Measurements from ENCODE around the gene GCN1. TPM values are rescaled to one million over a fixed set of nuclear protein-coding genes. Genes with fewer than 3 reads are reported as not detected.

GCN1 gene
- total and polyA plus RNA-seq, 10 donors = 10.4 to 131 (median 95.5) TPM

GRCh38 chr12:120230326-120230973 lies 35.9 kb upstream of the GCN1 start:
- peaks cover 0 to 45% (median 0%) of the 10 kb centered on the region in 7 donors for H3K27me3 ChIP-seq (replicated peaks in 1 of 7)
- 43 to 55% (median 49%) methylated on average over 8 to 9 of the region's 9 CpGs for WGBS, 5 donors
- no peaks in the 10 kb centered on the region for H3K9me3 ChIP-seq
- intact Hi-C loops (cut with DNase I; ENCODE audit: low total_unique reads) = loop anchor here (2.0 kb wide), 1 partner anchor 32 kb away; no protein-coding TSS in a partner anchor
- peak overlapping the region; percentile 43 to 92 (median 87) for H3K27ac ChIP-seq
- H3K4me3 ChIP-seq = peak overlapping the region in 3 of 8 donors; percentile 3 to 55 (median 10)
- peaks cover 0 to 13% (median 4%) of the 10 kb centered on the region in 6 donors for H3K36me3 ChIP-seq
- DNase-seq = no peak
- no peak for TF ChIP-seq CTCF (IDR thresholded peaks at IDR 0.05 in 8 of 11, conservative IDR thresholded peaks at IDR 0.05 in 3 of 11)
- TF ChIP-seq POLR2AphosphoS5 (IDR thresholded peaks at IDR 0.05) = no peak
- TF ChIP-seq POLR2A (IDR thresholded peaks at IDR 0.05) = no peak
- peaks cover 84 to 100% (median 99%) of the 10 kb centered on the region in 6 donors for H3K4me1 ChIP-seq

- DNase-seq = no peak
Measured at GRCh38 chr12:120229487-120230325, 35.2 kb upstream of the GCN1 start.

DNA sequence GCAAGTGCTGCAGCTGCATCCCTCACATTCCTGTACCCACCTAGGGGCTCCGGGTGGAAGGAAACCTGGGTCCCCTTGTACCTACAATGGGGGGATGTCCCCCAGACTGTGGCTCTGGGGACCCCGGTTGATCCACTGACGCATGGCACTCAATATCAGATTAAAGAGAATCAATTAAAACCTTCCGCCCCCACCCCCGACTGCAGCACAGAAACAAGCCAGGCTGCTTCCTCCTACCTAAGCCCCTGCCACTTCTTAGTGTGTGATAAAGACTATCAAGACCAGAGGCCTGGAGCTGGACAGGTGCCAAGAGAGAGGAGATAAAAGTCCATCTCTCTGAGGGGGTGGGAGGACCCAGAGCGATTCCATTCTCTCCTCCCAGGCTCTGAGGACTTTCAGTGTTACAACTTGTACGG lies 34.6 kb upstream of the GCN1 start:
- H3K27me3 ChIP-seq (replicated peaks in 1 of 7) = peaks cover 0 to 39% (median 0%) of the 10 kb centered on the region in 7 donors
- no peak for TF ChIP-seq POLR2AphosphoS5 (IDR thresholded peaks at IDR 0.05)
- no peak for TF ChIP-seq POLR2A (IDR thresholded peaks at IDR 0.05)
- intact Hi-C loops (cut with DNase I; ENCODE audit: low total_unique reads) = no loop called here
- H3K36me3 ChIP-seq = peaks cover 0 to 19% (median 4%) of the 10 kb centered on the region in 6 donors
- H3K9me3 ChIP-seq = no peaks in the 10 kb centered on the region
- H3K4me3 ChIP-seq = peak overlapping the region in 4 of 8 donors; percentile 4 to 55 (median 24)
- WGBS, 5 donors = 48 to 74% (median 59%) methylated on average over 5 to 7 of the region's 7 CpGs
- H3K4me1 ChIP-seq = peaks cover 81 to 100% (median 99%) of the 10 kb centered on the region in 6 donors
- no peak for DNase-seq
- peak overlapping the region in 7 of 8 donors; percentile 83 to 92 (median 87) for H3K27ac ChIP-seq

More at GRCh38 chr12:120229487-120230325, 35.2 kb upstream of the GCN1 start:
- Histone ChIP-seq H3K36me3 (peaks cover 0 to 13% (median 4%) of the 10 kb centered on the region in 6 donors), H3K4me1 (peaks cover 83 to 100% (median 99%) of the 10 kb centered on the region in 6 donors), H3K4me3 (peak overlapping the region in 3 of 8 donors; percentile 4 to 55 (median 10)), H3K27ac (peak overlapping the region; percentile 10 to 92 (median 87)), H3K9me3 (no peaks in the 10 kb centered on the region), H3K27me3 (replicated peaks in 1 of 7) (peaks cover 0 to 38% (median 0%) of the 10 kb centered on the region in 7 donors)
- 55 to 73% (median 65%) methylated on average over 9 to 12 of the region's 12 CpGs for WGBS, 5 donors
- TF ChIP-seq POLR2A (IDR thresholded peaks at IDR 0.05) (no peak), POLR2AphosphoS5 (IDR thresholded peaks at IDR 0.05) (peak in 2 of 3 donors; percentile 33 to 52)
- intact Hi-C loops (cut with DNase I; ENCODE audit: low total_unique reads) = loop anchor here (2.0 kb wide), 1 partner anchor 33 kb away; no protein-coding TSS in a partner anchor

GRCh38 chr12:120228291-120229070 lies 34.0 kb upstream of the GCN1 start:
- H3K4me3 ChIP-seq = peak overlapping the region in 5 of 8 donors; percentile 4 to 55 (median 21)

More at GRCh38 chr12:120228291-120229070, 34.0 kb upstream of the GCN1 start:
- Histone ChIP-seq H3K27ac (peak overlapping the region in 7 of 8 donors; percentile 52 to 92 (median 87)), H3K27me3 (replicated peaks in 1 of 7) (peaks cover 0 to 45% (median 0%) of the 10 kb centered on the region in 7 donors), H3K36me3 (peaks cover 0 to 25% (median 10%) of the 10 kb centered on the region in 6 donors), H3K9me3 (no peaks in the 10 kb centered on the region), H3K4me1 (peaks cover 76 to 100% (median 98%) of the 10 kb centered on the region in 6 donors)
- intact Hi-C loops (cut with DNase I; ENCODE audit: low total_unique reads) = no loop called here
- TF ChIP-seq POLR2A (IDR thresholded peaks at IDR 0.05) (no peak), CTCF (IDR thresholded peaks at IDR 0.05 in 8 of 11, conservative IDR thresholded peaks at IDR 0.05 in 3 of 11) (peak; percentile 90 to 98 (median 94)), POLR2AphosphoS5 (IDR thresholded peaks at IDR 0.05) (peak; percentile 73 to 83 (median 74))
- WGBS, 5 donors = 19 to 42% (median 20%) methylated on average over 10 to 23 of the region's 23 CpGs
- peak; percentile 96 for DNase-seq

Measured in spleen (tissue), 11 donors.